UCSD-AML1 (cell line): ENCODE measurements around the gene RBL1.

ENCODE experiments used
- DNase-seq: peaks from one replicate; lab custom pipeline; 2025; ENCODE audit not compliant: unreplicated experiment; lab: John Stamatoyannopoulos, UW

RBL1 gene

DNA sequence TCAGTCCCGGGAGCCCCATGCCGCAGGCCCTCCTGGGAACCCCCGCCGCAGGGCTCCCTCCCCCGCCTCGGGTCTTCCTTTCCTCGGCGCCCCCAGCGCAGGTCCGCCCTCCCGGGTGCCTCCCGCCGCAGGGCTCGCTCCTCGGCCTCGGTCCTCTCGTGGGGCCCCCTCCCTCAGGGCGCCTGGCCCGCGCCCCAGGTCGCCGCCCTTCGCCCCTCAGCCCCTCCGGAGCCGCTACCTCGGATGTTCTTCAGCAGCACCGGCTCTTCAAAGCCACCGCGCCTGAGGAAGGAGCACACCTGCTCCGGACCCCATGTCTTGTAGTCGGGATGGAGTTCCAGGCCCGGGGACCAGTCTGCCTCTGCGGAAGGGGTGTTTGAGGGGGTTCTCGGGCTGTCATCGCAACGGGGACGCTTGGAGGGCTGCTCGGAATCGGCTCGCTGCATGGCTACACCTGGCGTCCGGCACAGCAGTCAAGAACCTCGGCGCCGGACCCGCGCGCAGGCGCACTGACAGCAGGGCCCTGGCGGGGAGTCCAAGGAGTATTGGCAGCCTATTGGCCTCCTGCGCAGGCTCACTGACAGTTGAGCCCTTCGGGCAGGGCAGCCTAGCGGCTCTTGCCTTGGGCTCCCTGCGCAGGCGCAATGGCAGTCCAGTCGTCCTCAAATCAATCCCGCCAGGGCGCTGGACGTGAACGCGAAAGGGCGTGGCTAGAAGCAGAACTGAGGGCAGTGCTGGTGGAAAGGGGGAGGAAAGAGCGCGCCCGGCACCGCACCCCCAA, 144.4 kb downstream of the RBL1 start, which contains the start of gene SAMHD1:
Gene SAMHD1, minus strand, starts transcription at position 511 of the 781 bp plus-strand sequence. Its CDS starts 65 bp downstream, at position 446.
- DNase-seq = peak; percentile 89

DNA sequence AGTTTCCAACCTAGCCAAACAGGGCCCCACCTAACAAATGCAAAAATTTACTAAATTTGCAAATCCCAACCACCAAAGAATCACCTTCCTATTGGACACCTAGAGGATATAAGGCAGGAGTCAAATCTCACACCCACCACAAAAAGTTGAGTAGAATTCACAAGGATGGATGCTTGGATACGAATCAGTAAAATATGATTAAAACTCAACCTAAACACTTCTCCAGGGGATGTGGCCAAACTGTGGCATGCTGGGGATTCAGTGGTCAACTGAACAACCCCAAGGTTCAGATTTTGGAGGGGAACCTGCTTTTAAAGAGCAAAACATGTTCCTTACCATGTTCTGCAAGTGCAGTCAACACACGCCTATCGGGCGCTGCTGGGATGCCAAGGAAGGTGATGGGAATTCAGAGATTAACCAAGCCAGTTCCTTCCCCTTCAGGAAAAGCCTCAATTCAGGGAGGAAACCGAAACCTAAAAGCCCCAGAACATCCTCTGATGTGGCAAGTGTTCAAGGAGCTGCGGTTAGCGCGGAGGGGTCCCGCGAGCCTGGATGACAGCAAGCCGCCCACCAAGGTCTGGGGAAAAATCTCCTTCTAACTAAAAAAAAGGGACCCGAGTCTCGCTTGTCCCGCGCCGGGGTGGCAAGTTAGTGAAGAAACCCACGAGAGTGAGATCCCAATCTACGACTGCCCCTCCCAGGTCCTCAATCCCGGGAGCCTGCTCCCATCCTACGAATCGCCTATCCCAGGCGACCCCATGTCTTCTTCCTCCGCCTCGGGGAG, 145.2 kb downstream of the RBL1 start:
- DNase-seq = peak; percentile 47
